OCI-LY3 (cell line): Measurements from ENCODE around the gene THSD7B.

Experiments used
- EZH2phosphoT487 ChIP-seq: fragments of 200-600 bp; shearing (Covaris generic); IDR thresholded peaks from 2 replicates; pipeline ENCODE4 v1.6.1; 2018; ENCODE audit warnings: antibody characterized with exemption, mixed run types, low read depth
- TF ChIP-seq, protein P1 (sequence below): fragments of 200-600, 300-600 bp; sonication (generic); IDR thresholded peaks from 2 replicates; pipeline ENCODE4 v1.5.1; 2014; ENCODE audit warnings: antibody characterized with exemption, low read length, low read depth

DNA sequence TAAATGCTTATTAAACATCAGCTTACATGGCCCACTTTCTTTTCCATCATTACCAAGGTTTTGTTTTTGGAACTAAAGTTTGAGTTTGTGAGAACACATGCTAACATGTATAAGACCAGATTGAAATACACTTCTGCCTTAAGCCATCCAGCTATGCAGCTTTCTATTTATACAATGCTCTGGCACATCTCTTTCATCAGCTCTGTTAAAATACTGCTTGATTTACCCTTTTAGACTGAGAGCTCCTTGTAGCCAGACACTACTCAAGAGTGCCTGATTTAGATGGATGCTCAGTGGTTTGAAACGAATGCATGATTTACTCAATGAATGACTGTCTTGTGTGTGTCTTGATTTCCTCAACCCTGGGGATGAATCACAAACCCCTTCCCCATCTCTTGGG, 392.5 kb downstream of the THSD7B start:
- TF ChIP-seq, protein P1, sequence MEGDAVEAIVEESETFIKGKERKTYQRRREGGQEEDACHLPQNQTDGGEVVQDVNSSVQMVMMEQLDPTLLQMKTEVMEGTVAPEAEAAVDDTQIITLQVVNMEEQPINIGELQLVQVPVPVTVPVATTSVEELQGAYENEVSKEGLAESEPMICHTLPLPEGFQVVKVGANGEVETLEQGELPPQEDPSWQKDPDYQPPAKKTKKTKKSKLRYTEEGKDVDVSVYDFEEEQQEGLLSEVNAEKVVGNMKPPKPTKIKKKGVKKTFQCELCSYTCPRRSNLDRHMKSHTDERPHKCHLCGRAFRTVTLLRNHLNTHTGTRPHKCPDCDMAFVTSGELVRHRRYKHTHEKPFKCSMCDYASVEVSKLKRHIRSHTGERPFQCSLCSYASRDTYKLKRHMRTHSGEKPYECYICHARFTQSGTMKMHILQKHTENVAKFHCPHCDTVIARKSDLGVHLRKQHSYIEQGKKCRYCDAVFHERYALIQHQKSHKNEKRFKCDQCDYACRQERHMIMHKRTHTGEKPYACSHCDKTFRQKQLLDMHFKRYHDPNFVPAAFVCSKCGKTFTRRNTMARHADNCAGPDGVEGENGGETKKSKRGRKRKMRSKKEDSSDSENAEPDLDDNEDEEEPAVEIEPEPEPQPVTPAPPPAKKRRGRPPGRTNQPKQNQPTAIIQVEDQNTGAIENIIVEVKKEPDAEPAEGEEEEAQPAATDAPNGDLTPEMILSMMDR: no peak
- TF ChIP-seq EZH2phosphoT487: no peak
